ENCODE measurements around the gene SERPINB8. TPM values are rescaled to one million over a fixed set of nuclear protein-coding genes. Genes with fewer than 3 reads are reported as not detected.
A peak's percentile ranks its signal among the peaks of the same experiment; 100 is the strongest.

The SERPINB8 gene
- total RNA-seq, 4 donors from 2014 or later: 10.9 to 29.4 (median 17.9) TPM

- H3K27me3 ChIP-seq: no peaks in the 10 kb centered on the region
- H3K9me3 ChIP-seq: no peaks in the 10 kb centered on the region
- no peak overlapping the region for H3K4me3 ChIP-seq
- H3K27ac ChIP-seq: no peak overlapping the region
- TF ChIP-seq POLR2A (IDR thresholded peaks at IDR 0.05) (no peak), CTCF (IDR thresholded peaks at IDR 0.05) (no peak), EP300 (IDR thresholded peaks at IDR 0.05) (no peak)
- no peaks in the 10 kb centered on the region for H3K36me3 ChIP-seq
- H3K4me1 ChIP-seq: peaks cover 0 to 12% (median 3%) of the 10 kb centered on the region in 4 donors
- DNase-seq (ENCODE audit: low spot score in 2 of 2): no peak
These were observed 5.0 kb upstream of the SERPINB8 start for GRCh38 chr18:63964908-63965307.

DNA sequence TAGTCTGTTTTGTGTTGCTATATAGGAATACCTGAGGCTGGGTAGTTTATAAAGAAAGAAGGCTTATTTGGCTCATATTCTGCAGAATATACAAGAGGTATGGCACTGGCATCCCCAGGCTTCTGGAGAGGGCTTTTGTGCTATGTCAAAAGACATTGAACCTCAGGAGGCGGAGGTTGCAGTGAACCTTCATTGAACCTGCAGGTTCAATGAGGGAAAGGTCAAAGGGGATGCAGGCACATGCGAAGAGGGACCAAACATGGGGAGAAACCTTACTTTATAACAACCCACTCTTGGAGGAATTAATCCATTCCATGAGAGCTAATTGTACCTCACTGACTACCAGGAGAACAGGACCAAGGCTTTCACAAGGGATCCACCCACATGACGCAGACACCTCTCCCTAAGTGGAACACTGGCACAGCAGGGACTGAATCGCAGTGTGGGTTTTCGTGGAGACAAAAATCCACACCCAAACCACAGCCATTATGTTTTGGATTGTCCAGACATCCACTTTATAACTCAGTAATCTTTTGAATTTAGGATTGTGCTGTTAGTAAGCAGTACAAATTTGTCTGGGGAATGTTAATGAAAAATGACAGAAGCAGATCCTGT, 4.1 kb upstream of the SERPINB8 start:
- WGBS, 2 donors: 84 to 86% methylated on average over 5 of the region's 5 CpGs
- no peak overlapping the region for H3K27ac ChIP-seq
- H3K9me3 ChIP-seq: no peaks in the 10 kb centered on the region
- H3K27me3 ChIP-seq: no peaks in the 10 kb centered on the region
- no peak for TF ChIP-seq EP300 (IDR thresholded peaks at IDR 0.05)
- no peak for TF ChIP-seq CTCF (IDR thresholded peaks at IDR 0.05)
- no peak for TF ChIP-seq POLR2A (IDR thresholded peaks at IDR 0.05)
- peaks cover 0 to 13% (median 3%) of the 10 kb centered on the region in 4 donors for H3K4me1 ChIP-seq
- no peak for DNase-seq (ENCODE audit: low spot score in 2 of 2)
- no peak overlapping the region for H3K4me3 ChIP-seq
- no peaks in the 10 kb centered on the region for H3K36me3 ChIP-seq

- no peak for TF ChIP-seq CTCF (IDR thresholded peaks at IDR 0.05)
- TF ChIP-seq POLR2A (IDR thresholded peaks at IDR 0.05): no peak
- no peak for TF ChIP-seq EP300 (IDR thresholded peaks at IDR 0.05)
- Histone ChIP-seq H3K4me1 (peaks cover 0 to 22% (median 7%) of the 10 kb centered on the region in 4 donors), H3K9me3 (no peaks in the 10 kb centered on the region), H3K36me3 (no peaks in the 10 kb centered on the region), H3K4me3 (peak overlapping the region; percentile 74 to 86 (median 82)), H3K27me3 (no peaks in the 10 kb centered on the region), H3K27ac (peak overlapping the region; percentile 96 to 100 (median 99))
- 17 to 29% methylated on average over 18 of the region's 18 CpGs for WGBS, 2 donors
- DNase-seq (ENCODE audit: low spot score in 2 of 2): peak; percentile 23 to 26
These were observed 926 bp downstream of the SERPINB8 start for GRCh38 chr18:63970809-63971205.

DNA sequence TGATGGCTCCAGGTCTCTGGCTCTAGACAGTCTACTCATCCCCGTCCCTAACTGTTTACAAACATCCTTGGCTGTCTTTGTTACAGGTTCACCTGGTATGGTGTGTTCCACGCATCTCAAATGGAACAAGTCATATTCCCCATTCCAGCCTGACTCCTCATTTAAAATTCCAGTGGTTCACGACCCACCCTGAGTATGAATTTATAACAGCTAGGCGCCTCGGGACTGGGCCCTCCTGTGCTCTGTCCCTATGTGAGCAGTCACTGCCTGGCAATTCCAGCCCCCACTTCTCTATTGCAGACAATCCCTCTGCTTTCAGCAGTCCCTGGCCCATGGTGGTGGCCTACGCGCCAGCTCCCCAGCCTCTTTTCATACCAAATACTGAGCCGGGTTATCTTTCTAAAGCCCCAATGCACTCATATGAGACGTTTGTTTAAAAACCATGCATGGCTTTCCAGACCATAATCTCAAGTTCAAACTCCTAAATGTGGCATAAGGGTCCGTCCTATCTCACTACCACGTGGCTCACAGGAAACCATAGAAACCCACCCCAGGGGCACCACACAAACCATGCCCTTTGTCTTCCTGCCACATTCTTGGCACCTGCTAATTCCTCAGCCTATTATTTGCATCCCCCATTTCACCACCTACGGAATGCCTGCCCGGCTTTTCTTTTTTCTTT, 1.6 kb downstream of the SERPINB8 start:
- TF ChIP-seq CTCF (IDR thresholded peaks at IDR 0.05): no peak
- TF ChIP-seq POLR2A (IDR thresholded peaks at IDR 0.05): no peak
- TF ChIP-seq EP300 (IDR thresholded peaks at IDR 0.05): no peak
- peaks cover 0 to 22% (median 7%) of the 10 kb centered on the region in 4 donors for H3K4me1 ChIP-seq
- H3K9me3 ChIP-seq: no peaks in the 10 kb centered on the region
- H3K4me3 ChIP-seq: peak overlapping the region; percentile 74 to 86 (median 82)
- peak overlapping the region; percentile 96 to 100 (median 99) for H3K27ac ChIP-seq
- no peaks in the 10 kb centered on the region for H3K36me3 ChIP-seq
- no peak for DNase-seq (ENCODE audit: low spot score in 2 of 2)
- 68 to 76% methylated on average over 13 of the region's 13 CpGs for WGBS, 2 donors
- H3K27me3 ChIP-seq: no peaks in the 10 kb centered on the region

GRCh38 chr18:63972002-63972376, 2.1 kb downstream of the SERPINB8 start:
- H3K27ac ChIP-seq: peak overlapping the region in 1 of 4 donors; percentile 100
- H3K36me3 ChIP-seq: no peaks in the 10 kb centered on the region
- WGBS, 2 donors: 85 to 91% methylated on average over 5 of the region's 5 CpGs
- peaks cover 0 to 22% (median 7%) of the 10 kb centered on the region in 4 donors for H3K4me1 ChIP-seq
- no peak for DNase-seq (ENCODE audit: low spot score in 2 of 2)
- no peaks in the 10 kb centered on the region for H3K9me3 ChIP-seq
- no peaks in the 10 kb centered on the region for H3K27me3 ChIP-seq
- TF ChIP-seq CTCF (IDR thresholded peaks at IDR 0.05) (no peak), EP300 (IDR thresholded peaks at IDR 0.05) (no peak), POLR2A (IDR thresholded peaks at IDR 0.05) (no peak)
- no peak overlapping the region for H3K4me3 ChIP-seq

All from tibial nerve (tissue), 4 donors.